Dermis blood vessel endothelial cell (primary cell): Measurements from ENCODE around the gene SOAT1. TPM values are rescaled to one million over a fixed set of nuclear protein-coding genes. Genes with fewer than 3 reads are reported as not detected.
A peak's percentile ranks its signal among the peaks of the same experiment; 100 is the strongest.
"Not testable (repeated sequence)": the region's sequence is repeated elsewhere in the genome, so short reads cannot be mapped to it uniquely, and the experiment has no call there.

Experiments
- DNase-seq: peaks from one replicate; pipeline ENCODE4 v3.0.0; 2010
- total RNA-seq: library from RNA; depleted of rRNA; stranded (reverse); fragments of >200 nt; gene quantifications from 2 replicates; pipeline ENCODE4 v1.2.3, GENCODE V29; 2014

Gene SOAT1
- 15.1 and 28.7 TPM in 2 replicates for total RNA-seq

GRCh38 chr1:179293340-179294327 is at the start of gene SOAT1:
Gene SOAT1 (plus strand): TSS chr1:179293797. CDS start chr1:179302685, 8,888 bp downstream.
- peak; percentile 90 for DNase-seq

DNA sequence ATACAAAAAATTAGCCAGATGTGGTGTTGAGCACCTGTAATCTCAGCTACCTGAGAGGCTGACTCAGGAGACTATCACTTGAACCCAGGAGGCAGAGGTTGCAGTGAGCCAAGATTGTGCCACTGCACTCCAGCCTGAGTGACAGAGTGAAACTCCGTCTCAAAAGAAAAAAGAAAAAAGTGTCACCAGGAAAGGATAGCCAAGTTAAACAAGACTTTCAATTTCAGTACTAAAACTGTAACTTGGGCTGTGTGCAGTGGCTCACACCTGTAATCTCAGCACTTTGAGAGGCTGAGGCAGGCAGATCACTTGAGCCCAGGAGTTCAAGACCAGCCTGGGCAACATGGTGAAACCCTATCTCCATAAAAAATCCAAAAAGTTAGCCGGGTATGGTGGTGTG is 48.2 kb upstream of the SOAT1 start:
- DNase-seq = not testable (repeated sequence)

- no peak for DNase-seq
These were observed 45.7 kb upstream of the SOAT1 start for GRCh38 chr1:179247923-179248322.

DNA sequence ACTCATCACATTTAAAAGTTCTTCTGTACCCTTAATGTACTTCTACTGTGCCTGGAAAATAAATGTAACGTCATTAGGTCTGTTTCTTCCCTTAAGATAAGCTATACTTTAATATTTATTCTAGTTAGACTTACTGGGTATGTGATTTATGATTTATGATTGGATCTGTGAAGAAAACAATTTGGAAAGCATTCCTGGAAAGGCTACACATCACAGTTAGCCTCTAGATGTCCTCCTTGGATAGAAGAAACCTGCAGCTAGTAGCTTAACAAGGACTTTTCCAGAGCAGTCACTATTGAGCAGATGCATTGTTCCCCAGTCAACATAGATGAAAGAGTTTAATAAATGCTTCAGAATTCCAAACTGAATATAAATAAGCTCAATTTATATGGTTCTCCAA is 41.9 kb upstream of the SOAT1 start:
- peak; percentile 67 for DNase-seq

GRCh38 chr1:179252606-179253005 is 41.0 kb upstream of the SOAT1 start:
- DNase-seq = no peak

DNA sequence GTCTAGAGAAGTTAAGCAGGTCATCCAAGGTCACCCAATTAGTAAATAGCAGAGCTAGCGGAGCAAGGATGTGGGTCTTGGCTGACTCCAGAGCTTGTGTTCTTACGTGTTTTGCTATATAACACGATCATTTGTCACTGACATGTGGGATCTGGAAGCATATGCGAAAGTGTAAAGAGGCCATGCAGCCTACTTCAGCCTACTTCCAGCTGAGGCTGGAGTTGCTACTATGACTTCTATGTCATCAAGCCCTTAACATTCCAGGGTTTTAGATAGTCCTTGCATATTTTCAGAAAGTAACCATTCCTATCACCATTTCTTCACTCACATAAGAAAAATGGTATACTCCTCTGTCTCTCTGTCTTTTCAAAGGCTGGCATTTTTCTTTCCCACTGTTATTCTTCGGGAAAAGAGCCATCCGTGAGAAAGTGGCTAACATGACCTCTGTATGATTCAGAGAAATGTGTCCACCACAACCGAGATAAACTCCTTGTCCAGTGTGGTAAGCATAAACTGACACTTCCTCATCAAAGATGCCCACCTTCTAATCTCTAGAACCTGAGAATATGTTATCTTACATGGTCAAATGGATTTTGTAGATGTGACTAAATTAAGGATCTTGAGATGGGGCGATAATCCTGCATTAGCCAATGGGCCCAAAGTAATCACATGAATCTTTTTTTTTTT is 40.2 kb upstream of the SOAT1 start:
- no peak for DNase-seq

DNA sequence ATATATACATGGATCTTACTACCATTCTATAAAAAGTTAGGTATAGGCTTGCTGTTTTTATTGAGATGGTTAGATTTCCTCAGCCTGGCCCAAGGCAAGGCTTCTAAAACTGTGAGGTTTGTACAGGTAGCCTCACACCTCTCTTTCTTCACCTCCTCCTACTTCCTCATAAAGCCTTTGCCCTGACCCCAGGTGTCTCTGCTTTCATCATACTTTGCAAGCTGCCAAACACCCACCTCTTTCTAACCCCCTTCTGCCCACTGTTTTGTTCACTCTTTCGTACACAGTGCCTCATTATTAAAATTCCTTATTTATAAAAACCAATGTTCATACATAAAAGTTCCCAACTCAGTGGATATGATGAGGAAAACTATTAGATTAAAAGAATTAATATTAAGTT is 31.4 kb upstream of the SOAT1 start:
- DNase-seq = no peak

- DNase-seq = no peak
These were observed 30.5 kb upstream of the SOAT1 start for GRCh38 chr1:179263121-179263520.

GRCh38 chr1:179264507-179264906 is 29.1 kb upstream of the SOAT1 start:
- no peak for DNase-seq

DNA sequence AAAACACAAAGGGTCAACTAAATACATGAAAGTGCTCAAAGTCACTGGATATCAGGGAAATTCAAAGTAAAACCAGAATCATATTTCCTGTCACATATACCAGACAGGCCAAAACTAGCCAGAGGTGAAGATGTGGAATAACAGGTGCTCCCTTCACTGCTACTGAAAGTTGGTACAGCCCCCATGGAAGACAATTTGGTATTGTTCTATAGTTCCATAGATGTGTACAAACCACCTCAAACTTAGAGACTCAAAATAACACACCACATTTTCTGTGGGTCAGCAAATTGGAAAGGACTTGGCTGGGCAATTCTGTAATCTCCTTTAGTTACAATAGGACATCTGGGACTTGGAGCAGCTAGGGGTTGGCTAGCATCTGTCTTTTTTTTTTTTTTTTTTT is 24.5 kb upstream of the SOAT1 start:
- DNase-seq = no peak

DNA sequence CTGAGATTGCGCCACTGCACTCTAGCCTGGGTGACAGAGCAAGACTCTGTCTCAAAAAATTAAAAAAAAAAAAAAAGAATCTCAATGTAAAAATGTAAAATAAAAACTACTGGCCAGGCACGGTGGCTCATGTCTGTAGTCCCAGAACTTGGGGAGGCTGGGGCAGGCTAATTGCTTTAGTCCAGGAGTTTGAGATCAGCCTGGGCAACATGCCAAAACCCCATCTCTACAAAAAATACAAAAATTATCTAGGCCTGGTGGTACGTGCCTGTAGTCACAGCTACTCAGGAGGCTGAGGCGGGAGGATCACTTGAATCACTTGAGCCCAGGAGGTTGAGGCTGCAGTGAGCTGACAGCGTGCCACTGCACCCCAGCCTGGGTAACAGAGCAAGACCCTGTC is 19.2 kb upstream of the SOAT1 start:
- not testable (repeated sequence) for DNase-seq

DNA sequence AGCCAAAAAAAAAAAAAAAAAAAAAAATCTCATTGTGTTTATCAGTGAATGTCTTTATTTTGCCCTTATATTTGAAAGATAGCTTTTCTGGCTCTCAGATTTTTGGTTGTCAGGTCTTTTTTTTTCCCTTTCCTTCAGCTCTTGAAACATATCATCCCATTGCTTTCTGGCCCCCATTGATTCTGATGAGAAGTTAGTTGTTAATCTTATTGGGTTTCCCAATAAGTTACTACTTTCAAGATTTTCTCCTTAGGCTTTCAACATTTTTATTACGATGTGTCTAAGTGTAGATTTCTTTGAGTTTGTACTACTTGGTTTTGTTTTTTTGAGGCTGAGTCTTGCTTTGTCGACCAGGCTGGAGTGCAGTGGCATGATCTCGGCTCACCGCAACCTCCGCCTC is 14.7 kb upstream of the SOAT1 start:
- DNase-seq = no peak

DNA sequence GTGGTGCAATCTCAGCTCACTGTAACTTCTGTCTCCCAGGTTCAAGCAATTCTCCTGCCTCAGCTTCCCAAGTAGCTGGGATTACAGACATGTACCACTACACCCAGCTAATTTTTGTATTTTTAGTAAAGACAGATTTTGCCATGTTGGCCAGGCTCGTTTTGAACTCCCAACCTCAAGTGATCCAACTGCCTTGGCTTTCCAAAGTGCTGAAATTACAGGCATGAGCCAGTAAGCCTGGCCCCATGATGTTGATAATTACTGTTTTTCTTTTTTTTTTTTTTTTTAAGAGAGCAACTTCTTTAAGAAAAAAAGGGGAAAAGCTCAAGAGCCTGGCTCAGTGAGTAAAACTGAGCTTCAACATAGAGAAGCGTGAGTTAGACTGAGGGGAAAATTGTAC is 9.6 kb upstream of the SOAT1 start:
- DNase-seq = no peak

DNA sequence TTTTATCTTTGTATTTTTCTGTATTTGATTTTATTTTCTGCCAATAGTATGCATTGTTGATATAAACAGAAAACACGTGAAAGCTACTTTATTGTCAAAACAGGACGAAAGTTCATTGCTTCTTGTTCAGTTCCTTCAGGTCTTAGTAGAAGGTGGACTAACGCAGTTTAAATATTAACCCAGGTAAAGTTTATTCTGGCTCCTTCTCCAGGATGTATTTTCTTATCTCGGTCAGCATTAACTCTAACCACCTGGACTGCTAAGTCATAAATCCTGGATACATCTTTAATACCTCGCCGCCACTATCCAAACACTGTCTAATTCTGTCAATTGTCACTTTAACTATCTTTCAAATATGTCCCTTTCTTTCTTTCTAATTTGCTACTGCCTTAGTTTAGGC is 5.7 kb upstream of the SOAT1 start:
- DNase-seq = no peak

GRCh38 chr1:179288977-179289376 is 4.6 kb upstream of the SOAT1 start:
- no peak for DNase-seq

- no peak for DNase-seq
These were observed 1.7 kb downstream of the SOAT1 start for GRCh38 chr1:179295164-179295755.

DNA sequence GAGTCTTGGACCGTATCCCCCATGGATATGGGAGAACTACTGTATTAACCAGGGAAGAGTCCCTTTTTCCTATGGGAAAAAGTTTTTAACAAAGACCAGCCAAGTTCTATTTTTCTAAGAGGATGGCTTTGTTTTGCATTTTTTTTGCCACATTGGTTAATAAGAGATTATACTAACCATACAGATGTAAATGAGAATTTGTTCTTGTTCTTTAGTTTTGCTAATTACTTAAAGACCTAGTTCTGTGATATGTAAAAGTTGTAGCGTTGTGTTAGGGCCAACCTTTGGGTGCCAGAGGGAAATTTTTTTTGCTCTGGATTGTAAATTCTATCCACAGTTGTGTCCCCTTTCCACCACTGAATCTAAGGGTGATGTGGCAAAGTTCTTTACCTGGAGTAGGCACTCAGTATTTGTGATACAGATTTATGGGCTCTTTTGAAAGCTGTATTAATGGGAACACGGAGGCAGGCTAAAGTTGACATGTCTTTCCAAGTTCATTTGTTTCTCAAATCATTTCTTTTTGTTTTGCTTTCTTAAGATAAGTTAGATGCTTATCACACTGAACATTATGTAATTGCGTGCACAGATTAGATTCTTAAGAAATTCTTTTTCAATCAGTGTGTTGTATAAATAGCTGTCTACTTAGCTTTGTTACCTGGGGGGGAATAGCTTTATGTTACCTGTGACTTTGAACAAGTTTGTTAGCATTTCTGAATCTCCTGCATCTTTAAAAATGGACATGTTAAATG is 2.9 kb downstream of the SOAT1 start:
- DNase-seq = no peak

DNA sequence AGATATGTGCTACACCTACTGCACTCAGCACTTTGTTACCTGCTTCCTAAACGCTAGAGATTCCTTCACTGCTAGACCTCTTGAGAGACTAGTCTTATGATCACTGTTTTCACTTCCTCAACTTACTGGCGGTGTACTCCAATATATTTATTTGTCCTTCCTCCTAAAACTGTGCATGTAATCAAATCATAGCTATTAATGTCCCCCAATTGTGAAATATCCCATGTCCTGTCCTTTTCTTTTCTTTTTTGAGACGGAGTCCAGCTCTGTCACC is 3.4 kb downstream of the SOAT1 start:
- DNase-seq = no peak

DNA sequence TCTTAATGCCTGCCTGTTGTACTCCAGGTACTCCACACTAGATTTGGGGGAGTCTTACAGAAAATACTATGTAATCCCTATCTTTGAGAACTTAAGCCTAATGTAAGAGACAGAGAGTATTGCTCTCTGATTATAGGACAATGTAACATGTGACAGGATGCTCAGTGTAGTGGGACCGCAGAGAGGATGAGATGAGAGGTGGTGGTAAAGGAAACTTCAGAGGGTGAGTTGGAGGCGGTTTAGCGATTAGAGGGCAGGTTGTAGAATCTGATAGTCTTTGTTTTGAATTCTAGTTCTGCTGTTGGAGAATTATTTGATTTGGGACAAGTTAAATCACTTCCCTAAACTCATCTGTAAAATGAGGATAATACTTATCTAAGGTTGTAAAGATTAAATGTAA is 5.4 kb downstream of the SOAT1 start:
- DNase-seq = no peak

GRCh38 chr1:179300112-179300511 is 6.5 kb downstream of the SOAT1 start:
- no peak for DNase-seq

DNA sequence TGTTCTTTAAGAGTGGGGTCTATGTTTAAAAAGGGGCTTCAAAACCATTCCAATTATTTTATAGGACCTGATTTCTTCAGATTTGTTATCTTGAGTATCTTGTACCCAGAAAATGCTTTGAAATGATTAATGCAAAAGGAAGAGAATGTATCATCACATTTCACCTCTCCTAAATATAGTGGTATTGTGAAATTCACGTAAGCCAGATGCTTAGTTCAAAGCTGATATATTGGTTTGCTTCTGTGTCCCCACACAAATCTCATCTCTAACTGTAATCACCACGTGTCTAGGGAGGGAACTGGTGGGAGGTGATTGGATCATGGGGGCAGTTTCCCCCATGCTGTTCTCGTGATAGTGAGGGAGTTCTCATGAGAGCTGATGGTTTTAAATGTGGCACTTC is 8.5 kb downstream of the SOAT1 start:
- no peak for DNase-seq

GRCh38 chr1:179303200-179303785 is 9.7 kb downstream of the SOAT1 start:
- no peak for DNase-seq

- no peak for DNase-seq
These were observed 11.9 kb downstream of the SOAT1 start for GRCh38 chr1:179305450-179305849.
